HepG2 (cell line): ENCODE results near the gene PFDN5. TPM values are rescaled to one million over a fixed set of nuclear protein-coding genes. Genes with fewer than 3 reads are reported as not detected.

Source experiments
- ATAC-seq: fragments of 200-7000 bp; cut with Tn5 transposase; 3 replicates; pipeline ENCODE4 v1.9.1; 2020; ENCODE audit warnings: mild to moderate bottlenecking, moderate library complexity
- BruUV-seq: library from RNA; stranded (reverse); fragments of 400-500 nt; replicated peaks from 2 replicates; lab custom pipeline; 2021; lab: Mats Ljungman, UMichigan
- CTCF ChIA-PET: fragments of 300-600 bp; formaldehyde crosslinking; extraction: SDS; loops from one replicate; lab custom pipeline; 2021; ENCODE audit warnings: low total read pairs, inconsistent platforms, low intra/inter-chr PET ratio; lab: Yijun Ruan, JAX
- POLR2A ChIA-PET: fragments of 350-600 bp; sonication (Branson Sonifier 250); formaldehyde crosslinking; loops from one replicate; lab custom pipeline; 2020; ENCODE audit warnings: antibody characterized with exemption, inconsistent platforms; lab: Yijun Ruan, JAX
- DNase-seq: peaks from one replicate; pipeline ENCODE4 v3.0.0-alpha.2; 2015; ENCODE audit warnings: low spot score
- FAIRE-seq: peaks from 3 replicates; lab custom pipeline; 2011; peaks lifted over from hg19 to GRCh38; lab: Jason Lieb, UNC
- H2AFZ ChIP-seq: one replicate; pipeline ENCODE4 v1.6.1; 2011; ENCODE audit warnings: low read length, inconsistent platforms
- H3K27ac ChIP-seq: fragments of 300-600 bp; 3 replicates; pipeline ENCODE4 v1.8.0; 2011; ENCODE audit warnings: mixed run types, mild to moderate bottlenecking, mixed read lengths, low read length, inconsistent platforms; ENCODE audit not compliant: insufficient read depth; ENCODE audit errors: extremely low read length
- H3K27me3 ChIP-seq, 2 experiments: fragments of 200-600 bp in 1 of 2; 2 replicates in 1 of 2; 3 replicates in 1 of 2; pipeline versions ENCODE4 v1.6.0 to v1.8.0; 2011; ENCODE audit warnings: low read length in 2 of 2, mild to moderate bottlenecking in 2 of 2, moderate library complexity in 2 of 2, inconsistent platforms in 1 of 2; ENCODE audit not compliant: insufficient read depth in 2 of 2, control insufficient read depth in 1 of 2
- H3K36me3 ChIP-seq, 2 experiments: fragments of 200-600 bp in 1 of 2; replicated peaks in 1 of 2; 2 replicates in 1 of 2; 3 replicates in 1 of 2; pipeline versions ENCODE4 v1.5.1 to v1.8.0; 2011; ENCODE audit warnings: low read length in 2 of 2, inconsistent platforms in 1 of 2; ENCODE audit not compliant: insufficient read depth in 2 of 2, control insufficient read depth in 1 of 2
- H3K4me1 ChIP-seq: 2 replicates; pipeline ENCODE4 v1.5.1; 2012; ENCODE audit warnings: low read length, inconsistent platforms; ENCODE audit not compliant: insufficient read depth
- H3K4me2 ChIP-seq: 2 replicates; pipeline ENCODE4 v1.6.0; 2011; ENCODE audit warnings: low read depth, low read length, inconsistent platforms
- H3K4me3 ChIP-seq, 3 experiments: fragments of 200-600 bp in 1 of 3; sonication (generic), shearing (Covaris generic) in 1 of 3; replicated peaks in 1 of 3; 2 replicates each; pipeline ENCODE4 v1.5.1; 2011 to 2016; ENCODE audit warnings: low read length in 3 of 3, inconsistent platforms in 2 of 3, low read depth in 2 of 3, mild to moderate bottlenecking in 2 of 3, control low read depth in 1 of 3, mixed read lengths in 1 of 3; ENCODE audit not compliant: insufficient read depth in 1 of 3
- H3K79me2 ChIP-seq: one replicate; pipeline ENCODE4 v1.6.1; 2011; ENCODE audit warnings: low read length, inconsistent platforms; ENCODE audit not compliant: insufficient read depth
- H3K9ac ChIP-seq: 2 replicates; pipeline ENCODE4 v1.6.0; 2011; ENCODE audit warnings: mild to moderate bottlenecking, low read depth, low read length, inconsistent platforms; ENCODE audit not compliant: insufficient read depth
- H3K9me3 ChIP-seq: 2 replicates; pipeline ENCODE4 v1.5.1; 2012; ENCODE audit warnings: mild to moderate bottlenecking, low read length
- H4K20me1 ChIP-seq: 2 replicates; pipeline ENCODE4 v1.6.0; 2011; ENCODE audit warnings: inconsistent platforms, mild to moderate bottlenecking, low read length, moderate library complexity; ENCODE audit not compliant: insufficient read depth
- WGBS: methylation state at CpG from one replicate; pipeline ENCODE4 v1.1.6; 2017; ENCODE audit warnings: low lambda C conversion rate; 5-methylcytosine and 5-hydroxymethylcytosine counted together
- in situ Hi-C: cut with HindIII; loops from 2 replicates; pipeline ENCODE4 v1.10.0; 2017; ENCODE audit warnings: low pct_unique_long_range_greater_than_20kb; ENCODE audit not compliant: extremely low pct_ligation_motif_present
- intact Hi-C: fragments of 100-400 bp; cut with micrococcal nuclease; formaldehyde crosslinking; loops from one replicate; pipeline ENCODE4 v1.10.0; 2022; ENCODE audit not compliant: unreplicated experiment
- polyA plus RNA-seq, 8 experiments: library from polyadenylated mRNA; depleted of rRNA in 3 of 8; stranded (reverse) in 7 of 8; unstranded in 1 of 8; fragments of >200 nt; fragmentation: Illumina TruSeq in 4 of 8; extraction: Trizol in 4 of 8; gene quantifications; 2 replicates each; pipeline versions ENCODE4 v1.2.1 to v1.2.3, GENCODE V29; 2011 to 2016; ENCODE audit warnings: low read depth in 4 of 8, missing spikeins in 1 of 8, mixed read lengths in 1 of 8; ENCODE audit not compliant: insufficient read depth in 1 of 8
- total RNA-seq, 5 experiments: library from RNA; depleted of rRNA; stranded (reverse); fragments of >200 nt; fragmentation: Illumina TruSeq; extraction: Trizol; gene quantifications; 2 replicates each; pipeline ENCODE4 v1.2.3, GENCODE V29; 2016; ENCODE audit warnings: low read depth in 1 of 5
- TF ChIP-seq, protein P1 (sequence below): sonication (generic); formaldehyde crosslinking; IDR thresholded peaks from 2 replicates; pipeline ENCODE4 v1.5.0; 2020; ENCODE audit warnings: missing genetic modification reagents
- TF ChIP-seq, protein P2 (sequence below): sonication (generic); formaldehyde crosslinking; IDR thresholded peaks from 2 replicates; pipeline ENCODE4 v1.8.0; 2022; ENCODE audit warnings: low read depth, missing genetic modification reagents
- TF ChIP-seq, protein P3 (sequence below): sonication (generic); formaldehyde crosslinking; conservative IDR thresholded peaks from 2 replicates; pipeline ENCODE4 v1.8.0; 2022; ENCODE audit warnings: low read depth, missing genetic modification reagents
- TF ChIP-seq, protein P4 (sequence below): sonication (generic); formaldehyde crosslinking; IDR thresholded peaks from 2 replicates; pipeline ENCODE4 v1.5.0; 2020; ENCODE audit warnings: mild to moderate bottlenecking, missing genetic modification reagents

Gene PFDN5
- total and polyA plus RNA-seq, 2 of the 13 experiments (the other 11 are each of a cell fraction or from before 2014, with no cell fraction given): 449 to 462 TPM

DNA sequence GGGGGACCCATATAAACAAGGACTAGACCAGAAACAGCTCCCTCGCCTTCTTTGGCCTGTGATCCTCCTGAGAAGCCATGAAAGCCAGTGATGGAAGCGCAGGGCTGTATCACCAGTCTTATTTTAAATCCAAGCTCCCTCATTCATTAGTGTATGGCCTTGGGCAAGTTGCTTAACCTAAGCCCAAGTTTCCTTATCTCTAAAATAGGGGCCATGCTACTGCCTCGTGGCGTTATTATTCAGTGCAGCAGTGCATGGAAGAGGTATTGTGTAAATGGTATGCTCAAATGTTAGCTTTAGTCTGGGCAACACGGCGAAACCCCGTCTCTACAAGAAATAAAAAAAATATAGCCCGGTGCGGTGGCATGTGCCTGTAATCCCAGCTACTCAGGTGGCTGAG lies 17.4 kb upstream of the PFDN5 start:
- no peak overlapping the region for H3K4me2 ChIP-seq
- no peaks in the 10 kb centered on the region for H3K79me2 ChIP-seq
- ATAC-seq (no peak), FAIRE-seq (no peak), DNase-seq (no peak)
- peaks cover 15% of the 10 kb centered on the region for H3K4me1 ChIP-seq
- no TSS peak for BruUV-seq
- WGBS: 88% methylated on average over 7 of the region's 9 CpGs
- ChIA-PET CTCF (no interaction called here), POLR2A (interaction anchor here (0.6 to 0.7 kb wide), 2 partner anchors 27 to 213 kb away, joined by 3 read pairs; no protein-coding TSS in a partner anchor)
- H2AFZ ChIP-seq: no peak overlapping the region
- no peak overlapping the region for H3K27ac ChIP-seq
- H3K9me3 ChIP-seq: no peaks in the 10 kb centered on the region
- TF ChIP-seq, protein P1, sequence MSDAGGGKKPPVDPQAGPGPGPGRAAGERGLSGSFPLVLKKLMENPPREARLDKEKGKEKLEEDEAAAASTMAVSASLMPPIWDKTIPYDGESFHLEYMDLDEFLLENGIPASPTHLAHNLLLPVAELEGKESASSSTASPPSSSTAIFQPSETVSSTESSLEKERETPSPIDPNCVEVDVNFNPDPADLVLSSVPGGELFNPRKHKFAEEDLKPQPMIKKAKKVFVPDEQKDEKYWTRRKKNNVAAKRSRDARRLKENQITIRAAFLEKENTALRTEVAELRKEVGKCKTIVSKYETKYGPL: no peak
- TF ChIP-seq, protein P2, sequence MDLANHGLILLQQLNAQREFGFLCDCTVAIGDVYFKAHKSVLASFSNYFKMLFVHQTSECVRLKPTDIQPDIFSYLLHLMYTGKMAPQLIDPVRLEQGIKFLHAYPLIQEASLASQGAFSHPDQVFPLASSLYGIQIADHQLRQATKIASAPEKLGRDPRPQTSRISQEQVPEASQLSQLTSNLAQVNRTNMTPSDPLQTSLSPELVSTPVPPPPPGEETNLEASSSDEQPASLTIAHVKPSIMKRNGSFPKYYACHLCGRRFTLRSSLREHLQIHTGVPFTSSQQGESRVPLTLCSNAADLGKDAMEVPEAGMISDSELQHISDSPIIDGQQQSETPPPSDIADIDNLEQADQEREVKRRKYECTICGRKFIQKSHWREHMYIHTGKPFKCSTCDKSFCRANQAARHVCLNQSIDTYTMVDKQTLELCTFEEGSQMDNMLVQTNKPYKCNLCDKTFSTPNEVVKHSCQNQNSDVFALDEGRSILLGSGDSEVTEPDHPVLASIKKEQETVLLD (CRISPR knock-in tag): no peak
- TF ChIP-seq, protein P3, sequence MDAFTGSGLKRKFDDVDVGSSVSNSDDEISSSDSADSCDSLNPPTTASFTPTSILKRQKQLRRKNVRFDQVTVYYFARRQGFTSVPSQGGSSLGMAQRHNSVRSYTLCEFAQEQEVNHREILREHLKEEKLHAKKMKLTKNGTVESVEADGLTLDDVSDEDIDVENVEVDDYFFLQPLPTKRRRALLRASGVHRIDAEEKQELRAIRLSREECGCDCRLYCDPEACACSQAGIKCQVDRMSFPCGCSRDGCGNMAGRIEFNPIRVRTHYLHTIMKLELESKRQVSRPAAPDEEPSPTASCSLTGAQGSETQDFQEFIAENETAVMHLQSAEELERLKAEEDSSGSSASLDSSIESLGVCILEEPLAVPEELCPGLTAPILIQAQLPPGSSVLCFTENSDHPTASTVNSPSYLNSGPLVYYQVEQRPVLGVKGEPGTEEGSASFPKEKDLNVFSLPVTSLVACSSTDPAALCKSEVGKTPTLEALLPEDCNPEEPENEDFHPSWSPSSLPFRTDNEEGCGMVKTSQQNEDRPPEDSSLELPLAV (CRISPR knock-in tag): no peak
- TF ChIP-seq, protein P4, sequence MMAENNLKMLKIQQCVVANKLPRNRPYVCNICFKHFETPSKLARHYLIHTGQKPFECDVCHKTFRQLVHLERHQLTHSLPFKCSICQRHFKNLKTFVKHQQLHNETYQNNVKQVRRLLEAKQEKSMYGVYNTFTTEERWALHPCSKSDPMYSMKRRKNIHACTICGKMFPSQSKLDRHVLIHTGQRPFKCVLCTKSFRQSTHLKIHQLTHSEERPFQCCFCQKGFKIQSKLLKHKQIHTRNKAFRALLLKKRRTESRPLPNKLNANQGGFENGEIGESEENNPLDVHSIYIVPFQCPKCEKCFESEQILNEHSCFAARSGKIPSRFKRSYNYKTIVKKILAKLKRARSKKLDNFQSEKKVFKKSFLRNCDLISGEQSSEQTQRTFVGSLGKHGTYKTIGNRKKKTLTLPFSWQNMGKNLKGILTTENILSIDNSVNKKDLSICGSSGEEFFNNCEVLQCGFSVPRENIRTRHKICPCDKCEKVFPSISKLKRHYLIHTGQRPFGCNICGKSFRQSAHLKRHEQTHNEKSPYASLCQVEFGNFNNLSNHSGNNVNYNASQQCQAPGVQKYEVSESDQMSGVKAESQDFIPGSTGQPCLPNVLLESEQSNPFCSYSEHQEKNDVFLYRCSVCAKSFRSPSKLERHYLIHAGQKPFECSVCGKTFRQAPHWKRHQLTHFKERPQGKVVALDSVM (CRISPR knock-in tag): no peak
- H3K27me3 ChIP-seq: no peaks in the 10 kb centered on the region; a peak in 1 of 5 replicates
- H3K4me3 ChIP-seq: no peak overlapping the region
- in situ Hi-C loops (no loop called here), intact Hi-C loops (no loop called here)
- H4K20me1 ChIP-seq: no peaks in the 10 kb centered on the region
- H3K9ac ChIP-seq: no peak overlapping the region
- H3K36me3 ChIP-seq: peaks cover 14 to 51% of the 10 kb centered on the region in 2 experiments
